GF-D8 (cell line): ENCODE measurements around the gene TCEAL6.
"Not testable (repeated sequence)": the region's sequence is repeated elsewhere in the genome, so short reads cannot be mapped to it uniquely, and the experiment has no call there.

Experiments used
- DNase-seq: peaks from one replicate; lab custom pipeline; 2025; lab: John Stamatoyannopoulos, UW

TCEAL6 gene

GRCh38 chrX:102142274-102142673 lies at the start of gene TCEAL6:
TCEAL6 (minus strand) TSS chrX:102142481.
- DNase-seq: not testable (repeated sequence)

- DNase-seq: no peak
Measured at GRCh38 chrX:102185967-102186720, 43.9 kb upstream of the TCEAL6 start.

- no peak for DNase-seq
Measured at GRCh38 chrX:102155806-102156179, 13.5 kb upstream of the TCEAL6 start, which contains the start of gene BEX5. BEX5 (minus strand) TSS chrX:102155977; CDS start chrX:102154265, 1,712 bp downstream.

- no peak for DNase-seq
Measured at GRCh38 chrX:102154900-102155805, 12.9 kb upstream of the TCEAL6 start.

- no peak for DNase-seq
Measured at GRCh38 chrX:102154218-102154860, 12.1 kb upstream of the TCEAL6 start.

GRCh38 chrX:102141631-102142030 lies 650 bp downstream of the TCEAL6 start:
- not testable (repeated sequence) for DNase-seq

GRCh38 chrX:102140876-102141275 lies 1.4 kb downstream of the TCEAL6 start:
- DNase-seq: not testable (repeated sequence)

- DNase-seq: no peak
Measured at GRCh38 chrX:102138064-102138463, 4.2 kb downstream of the TCEAL6 start.

- DNase-seq: no peak
Measured at GRCh38 chrX:102129473-102129872, 12.8 kb downstream of the TCEAL6 start.

- DNase-seq: no peak
Measured at GRCh38 chrX:102126863-102127262, 15.4 kb downstream of the TCEAL6 start.

- DNase-seq: not testable (repeated sequence)
Measured at GRCh38 chrX:102126080-102126818, 16.0 kb downstream of the TCEAL6 start.

GRCh38 chrX:102125436-102125835 lies 16.8 kb downstream of the TCEAL6 start, which contains the start of gene TCEAL2:
TCEAL2 (plus strand) TSS chrX:102125679; CDS start chrX:102126831, 1,152 bp downstream.
- DNase-seq: not testable (repeated sequence)

- not testable (repeated sequence) for DNase-seq
Measured at GRCh38 chrX:102125014-102125413, 17.3 kb downstream of the TCEAL6 start.

- DNase-seq: no peak
Measured at GRCh38 chrX:102115748-102116147, 26.5 kb downstream of the TCEAL6 start.

- DNase-seq: no peak
Measured at GRCh38 chrX:102113367-102113766, 28.9 kb downstream of the TCEAL6 start.
